CD4-positive, alpha-beta memory T cell (primary cell): Measurements from ENCODE around the gene OGFOD3. TPM values are rescaled to one million over a fixed set of nuclear protein-coding genes. Genes with fewer than 3 reads are reported as not detected.

Experiments
- CTCF ChIA-PET: fragments of 350-600 bp; sonication (Branson Sonifier 250); formaldehyde crosslinking; loops from one replicate; lab custom pipeline; 2021; ENCODE audit warnings: inconsistent platforms; ENCODE audit not compliant: partially characterized antibody; lab: Charles Lee
- POLR2A ChIA-PET: fragments of 350-600 bp; sonication (Branson Sonifier 250); formaldehyde crosslinking; loops from one replicate; lab custom pipeline; 2021; ENCODE audit not compliant: partially characterized antibody; lab: Charles Lee
- DNase-seq, 5 donors: peaks; one replicate each; pipeline versions ENCODE4 v3.0.0 to v3.0.0-alpha.2; 2020 to 2022; ENCODE audit warnings: mixed read lengths in 1 of 5
- H3K27ac ChIP-seq: one replicate; pipeline ENCODE4 v1.7.0; 2013; ENCODE audit warnings: low read depth, low read length
- H3K27me3 ChIP-seq: 2 replicates; pipeline ENCODE4 v1.7.0; 2013; ENCODE audit warnings: mild to moderate bottlenecking, low read length, moderate library complexity; ENCODE audit not compliant: insufficient read depth
- H3K36me3 ChIP-seq: 2 replicates; pipeline ENCODE4 v1.7.0; 2013; ENCODE audit warnings: mild to moderate bottlenecking, low read length, moderate library complexity; ENCODE audit not compliant: insufficient read depth
- H3K4me1 ChIP-seq: 2 replicates; pipeline ENCODE4 v1.7.0; 2013; ENCODE audit warnings: mild to moderate bottlenecking, low read length, moderate library complexity; ENCODE audit not compliant: insufficient read depth
- H3K4me3 ChIP-seq, 2 donors: one replicate each; pipeline ENCODE4 v1.7.0; 2013; ENCODE audit warnings: low read length in 2 of 2, mild to moderate bottlenecking in 1 of 2
- H3K9me3 ChIP-seq, 2 donors: one replicate each; pipeline ENCODE4 v1.7.0; 2013; ENCODE audit warnings: low read length in 2 of 2, control low read depth in 1 of 2; ENCODE audit not compliant: control insufficient read depth in 1 of 2
- H3K27ac Mint-ChIP-seq, 7 donors: one replicate each; pipeline ENCODE4 v1.8.0; 2020 to 2021; ENCODE audit warnings: mixed read lengths in 7 of 7, mild to moderate bottlenecking in 6 of 7, inconsistent platforms in 3 of 7, moderate library complexity in 3 of 7
- H3K27me3 Mint-ChIP-seq, 2 donors: one replicate each; pipeline ENCODE4 v1.8.0; 2020 to 2021; ENCODE audit warnings: mixed read lengths in 2 of 2
- H3K36me3 Mint-ChIP-seq, 2 donors: one replicate each; pipeline ENCODE4 v1.8.0; 2020 to 2021; ENCODE audit warnings: mixed read lengths in 2 of 2, inconsistent platforms in 1 of 2, mild to moderate bottlenecking in 1 of 2
- H3K4me1 Mint-ChIP-seq, 4 donors: one replicate each; pipeline ENCODE4 v1.8.0; 2020 to 2021; ENCODE audit warnings: mixed read lengths in 4 of 4, mild to moderate bottlenecking in 1 of 4
- H3K4me3 Mint-ChIP-seq, 8 donors: one replicate each; pipeline ENCODE4 v1.8.0; 2020 to 2021; ENCODE audit warnings: mixed read lengths in 8 of 8, mild to moderate bottlenecking in 7 of 8, moderate library complexity in 6 of 8, inconsistent platforms in 3 of 8
- H3K9me3 Mint-ChIP-seq, 8 donors: one replicate each; pipeline ENCODE4 v1.8.0; 2020 to 2021; ENCODE audit warnings: mixed read lengths in 8 of 8, mild to moderate bottlenecking in 5 of 8, inconsistent platforms in 3 of 8, moderate library complexity in 1 of 8
- intact Hi-C: fragments of 100-400 bp; cut with micrococcal nuclease; formaldehyde crosslinking; loops from one replicate; pipeline ENCODE4 v1.15.1; 2023
- polyA plus RNA-seq, 2 donors: library from polyadenylated mRNA; unstranded; fragments of 300-500 nt; fragmentation: Illumina TruSeq; gene quantifications; one replicate each; pipeline ENCODE4 v1.2.3, GENCODE V29; 2021
- total RNA-seq, 2 experiments: library from RNA; stranded (reverse); gene quantifications; one replicate each; pipeline ENCODE4 v1.2.3, GENCODE V29; 2021

OGFOD3 gene
- total and polyA plus RNA-seq, 4 experiments from 2014 or later = 23.4 to 36.1 (median 29.5) TPM

DNA sequence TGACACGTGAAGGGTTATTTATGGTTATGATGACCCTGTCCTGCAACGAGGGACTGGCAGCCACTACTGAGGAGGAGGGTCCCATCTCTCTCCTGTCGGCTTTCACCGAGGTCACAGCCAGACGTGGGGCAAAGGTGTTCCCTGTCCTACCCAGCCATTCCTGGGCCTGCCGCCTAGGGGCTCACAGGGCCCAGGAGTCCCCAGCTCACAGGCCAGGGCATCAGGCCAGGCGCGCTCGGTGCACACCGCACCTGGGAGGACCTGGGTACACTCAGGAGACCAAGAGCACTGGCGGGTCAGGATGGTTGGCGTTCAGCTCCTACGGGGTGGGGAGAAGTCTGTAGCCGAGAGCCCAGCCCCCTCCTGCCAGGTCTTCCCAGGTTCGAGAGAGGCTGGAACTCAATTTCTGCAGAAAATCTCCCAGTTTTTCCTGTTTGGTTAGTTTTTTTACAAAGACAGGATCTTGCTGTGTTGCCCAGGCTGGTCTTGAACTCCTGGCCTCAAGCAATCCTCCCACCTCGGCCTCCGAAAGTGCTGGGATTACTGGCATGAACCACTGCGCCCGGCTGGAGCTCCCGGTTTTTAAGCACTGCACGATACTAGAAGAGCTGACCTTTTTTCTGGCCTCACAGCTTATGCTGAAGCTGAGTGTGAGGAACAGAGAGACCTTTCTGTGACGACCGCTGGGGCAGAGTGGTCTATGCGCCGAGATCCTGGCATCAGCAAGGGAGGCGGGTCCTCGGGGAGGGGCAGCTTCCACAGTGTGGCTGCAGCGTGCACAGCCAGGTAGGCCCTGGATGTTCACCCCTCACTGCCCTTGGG, 24.5 kb upstream of the OGFOD3 start:
- H3K27me3 ChIP-seq = no peaks in the 10 kb centered on the region
- CTCF ChIA-PET = interaction anchor here (1.4 kb wide), 1 partner anchor 21 kb away, joined by 5 read pairs; no protein-coding TSS in a partner anchor
- Mint-ChIP-seq H3K4me1 (peaks cover 0 to 27% (median 6%) of the 10 kb centered on the region in 4 donors), H3K4me3 (no peak overlapping the region), H3K36me3 (peaks cover 0 to 12% of the 10 kb centered on the region in 2 donors), H3K27ac (peak overlapping the region in 1 of 7 donors; percentile 48), H3K9me3 (no peaks in the 10 kb centered on the region), H3K27me3 (no peaks in the 10 kb centered on the region)
- peaks cover 19% of the 10 kb centered on the region for H3K4me1 ChIP-seq
- DNase-seq = no peak
- intact Hi-C loops = no loop called here
- no peak overlapping the region for H3K27ac ChIP-seq
- peaks cover 37% of the 10 kb centered on the region for H3K36me3 ChIP-seq
- H3K9me3 ChIP-seq = no peaks in the 10 kb centered on the region
- POLR2A ChIA-PET = interaction anchor here (1.1 to 1.4 kb wide), 2 partner anchors 15 to 24 kb away, joined by 3 read pairs; partner anchors contain the start of gene NARF
- H3K4me3 ChIP-seq = no peak overlapping the region

DNA sequence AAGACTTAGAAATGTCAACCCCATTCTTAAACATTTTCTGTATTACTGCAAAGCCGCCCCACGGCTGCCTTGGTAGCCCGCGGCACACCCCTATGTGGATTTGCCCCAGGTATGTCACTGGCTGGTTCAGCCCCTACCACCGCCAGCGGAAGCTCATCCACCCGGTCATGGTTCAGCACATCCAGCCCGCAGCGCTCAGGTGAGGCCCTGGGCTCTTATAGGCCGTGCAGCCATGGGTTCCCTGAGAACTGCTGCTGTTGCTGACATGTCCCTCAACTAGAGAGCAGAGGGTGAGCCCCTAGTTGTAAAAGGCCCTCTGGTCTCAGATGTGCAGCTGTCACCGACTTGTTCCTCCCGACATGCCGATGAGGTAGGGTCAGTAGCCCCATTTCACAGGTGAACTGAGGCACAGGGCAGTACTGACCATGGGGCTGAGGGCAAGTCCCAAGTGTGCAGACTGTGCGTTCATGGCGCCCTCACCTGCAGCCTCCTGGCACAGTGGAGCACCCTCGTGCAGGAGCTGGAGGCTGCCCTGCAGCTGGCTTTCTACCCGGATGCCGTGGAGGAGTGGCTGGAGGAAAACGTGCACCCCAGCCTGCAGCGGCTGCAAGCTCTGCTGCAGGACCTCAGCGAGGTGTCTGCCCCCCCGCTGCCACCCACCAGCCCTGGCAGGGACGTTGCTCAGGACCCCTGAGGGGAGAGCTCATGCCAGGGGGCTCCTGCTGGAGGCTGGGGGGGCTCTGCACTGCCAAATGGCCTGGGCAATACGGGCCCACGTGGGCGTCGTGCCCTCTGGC, 23.5 kb upstream of the OGFOD3 start:
- no peak overlapping the region for H3K27ac ChIP-seq
- DNase-seq = peak in 1 of 5 donors; percentile 2
- POLR2A ChIA-PET = interaction anchor here (1.1 to 1.4 kb wide), 2 partner anchors 16 to 23 kb away, joined by 3 read pairs; partner anchors contain the start of gene NARF
- Mint-ChIP-seq H3K36me3 (peaks cover 0 to 15% of the 10 kb centered on the region in 2 donors), H3K4me1 (peaks cover 0 to 21% (median 2%) of the 10 kb centered on the region in 4 donors), H3K27ac (no peak overlapping the region), H3K9me3 (no peaks in the 10 kb centered on the region), H3K27me3 (no peaks in the 10 kb centered on the region), H3K4me3 (no peak overlapping the region)
- H3K4me3 ChIP-seq = no peak overlapping the region
- intact Hi-C loops = no loop called here
- no peaks in the 10 kb centered on the region for H3K27me3 ChIP-seq
- H3K4me1 ChIP-seq = peaks cover 15% of the 10 kb centered on the region
- H3K36me3 ChIP-seq = peaks cover 33% of the 10 kb centered on the region
- no peaks in the 10 kb centered on the region for H3K9me3 ChIP-seq
- CTCF ChIA-PET = interaction anchor here (1.4 kb wide), 1 partner anchor 20 kb away, joined by 5 read pairs; no protein-coding TSS in a partner anchor

DNA sequence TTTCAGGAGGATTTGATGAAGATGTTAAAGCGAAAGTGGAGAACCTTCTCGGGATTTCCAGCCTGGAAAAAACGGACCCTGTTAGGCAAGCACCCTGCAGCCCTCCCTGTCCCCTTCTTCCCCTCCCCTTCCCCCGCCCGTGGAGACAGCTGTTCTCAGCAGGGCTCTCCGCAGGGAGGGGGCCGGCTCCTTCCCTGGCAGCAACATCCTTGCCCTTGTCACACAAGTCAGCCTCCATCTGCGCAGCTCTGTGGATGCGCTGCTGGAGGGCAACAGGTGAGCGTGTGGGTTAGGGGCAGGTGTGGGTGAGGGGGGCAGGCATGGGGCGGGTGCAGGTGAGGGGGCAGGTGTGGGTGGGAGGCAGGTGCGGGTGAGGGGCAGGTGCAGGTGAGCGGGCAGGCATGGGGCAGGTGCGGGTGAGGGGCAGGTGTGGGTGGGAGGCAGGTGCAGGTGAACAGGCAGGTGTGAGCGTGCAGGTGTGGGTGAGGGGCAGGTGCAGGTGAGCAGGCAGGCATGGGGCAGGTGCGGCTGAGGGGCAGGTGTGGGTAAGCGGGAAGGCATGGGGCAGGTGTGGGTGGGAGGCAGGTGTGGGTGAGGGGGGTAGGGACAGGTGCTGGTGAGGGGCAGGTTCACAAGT, 22.7 kb upstream of the OGFOD3 start:
- POLR2A ChIA-PET = interaction anchor here (1.4 kb wide), 1 partner anchor 17 kb away, joined by 3 read pairs; the partner anchor contains the start of gene NARF

DNA sequence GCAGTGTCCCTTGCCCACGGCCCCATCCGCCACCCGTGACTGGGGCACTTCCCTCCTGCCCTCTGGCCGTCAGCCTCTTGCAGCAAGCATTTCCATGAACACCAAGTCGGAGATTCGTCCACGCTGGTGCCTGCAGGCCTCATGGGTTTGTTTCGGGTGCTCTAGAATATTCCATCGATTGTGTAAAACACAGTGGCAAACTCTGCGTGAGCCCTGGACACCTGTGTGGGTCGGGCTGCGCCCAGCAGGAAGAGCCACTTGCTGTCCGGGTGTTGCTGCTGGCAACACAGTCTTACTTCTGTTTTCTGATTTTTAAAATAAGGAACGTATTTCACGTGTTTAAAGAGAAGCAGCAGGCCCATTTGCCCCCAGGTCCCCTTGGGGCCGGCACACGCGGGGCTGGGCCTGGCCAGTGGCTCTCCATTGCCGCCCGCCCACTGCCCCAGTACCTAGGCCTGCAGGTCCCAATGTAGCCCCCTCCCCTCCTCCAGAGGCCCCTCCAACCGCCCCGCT, 22.1 kb upstream of the OGFOD3 start:
- Mint-ChIP-seq H3K4me1 (peaks cover 0 to 8% (median under 1%) of the 10 kb centered on the region in 4 donors), H3K36me3 (peaks cover 0 to 15% of the 10 kb centered on the region in 2 donors), H3K27me3 (no peaks in the 10 kb centered on the region), H3K9me3 (no peaks in the 10 kb centered on the region), H3K4me3 (no peak overlapping the region), H3K27ac (peak overlapping the region in 2 of 7 donors; percentile 31 to 57)
- peaks cover 3% of the 10 kb centered on the region for H3K4me1 ChIP-seq
- H3K9me3 ChIP-seq = no peaks in the 10 kb centered on the region
- H3K27ac ChIP-seq = no peak overlapping the region
- no peak for DNase-seq
- POLR2A ChIA-PET = no interaction called here
- peaks cover 31% of the 10 kb centered on the region for H3K36me3 ChIP-seq
- no peaks in the 10 kb centered on the region for H3K27me3 ChIP-seq
- intact Hi-C loops = no loop called here
- no peak overlapping the region for H3K4me3 ChIP-seq
- CTCF ChIA-PET = no interaction called here

More for the DNA sequence above, 22.7 kb upstream of the OGFOD3 start:
- H3K4me1 ChIP-seq = peaks cover 8% of the 10 kb centered on the region
- Mint-ChIP-seq H3K27ac (no peak overlapping the region), H3K9me3 (no peaks in the 10 kb centered on the region), H3K27me3 (no peaks in the 10 kb centered on the region), H3K4me3 (no peak overlapping the region), H3K4me1 (peaks cover 0 to 13% (median 1%) of the 10 kb centered on the region in 4 donors), H3K36me3 (peaks cover 0 to 15% of the 10 kb centered on the region in 2 donors)
- H3K27ac ChIP-seq = no peak overlapping the region
- CTCF ChIA-PET = no interaction called here
- no peaks in the 10 kb centered on the region for H3K27me3 ChIP-seq
- H3K36me3 ChIP-seq = peaks cover 34% of the 10 kb centered on the region
- intact Hi-C loops = no loop called here
- DNase-seq = no peak
- H3K9me3 ChIP-seq = no peaks in the 10 kb centered on the region
- no peak overlapping the region for H3K4me3 ChIP-seq

DNA sequence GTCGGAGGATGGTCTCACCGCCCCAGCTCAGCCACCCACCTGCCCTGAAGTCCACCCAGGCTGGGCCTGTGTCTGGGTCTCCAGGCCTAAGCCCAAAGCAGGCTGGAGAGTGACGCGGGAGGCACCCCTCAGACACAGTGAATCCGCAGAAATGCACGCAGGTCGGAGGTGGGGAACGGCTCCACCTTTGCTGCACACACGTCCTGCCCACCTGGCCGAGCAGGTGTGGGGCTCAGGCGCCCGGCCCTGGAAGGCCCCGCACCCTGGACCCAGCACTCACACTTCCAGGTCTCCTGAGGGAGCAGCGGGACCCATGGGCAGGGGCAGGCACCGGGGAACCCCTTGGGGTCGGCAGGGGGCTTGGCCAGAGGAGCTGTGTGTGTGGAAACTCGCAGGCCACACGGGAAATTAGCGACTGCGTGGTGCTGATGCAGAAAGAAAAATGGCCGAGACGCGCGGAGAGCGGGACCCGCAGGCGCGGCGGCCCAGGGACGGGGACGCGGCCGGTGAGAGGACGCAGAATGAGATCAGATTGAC, 21.5 kb upstream of the OGFOD3 start:
- H3K9me3 Mint-ChIP-seq = no peaks in the 10 kb centered on the region
- intact Hi-C loops = no loop called here
- no peaks in the 10 kb centered on the region for H3K9me3 ChIP-seq
- no peaks in the 10 kb centered on the region for H3K27me3 Mint-ChIP-seq
- DNase-seq = no peak
- H3K36me3 ChIP-seq = peaks cover 30% of the 10 kb centered on the region
- peak overlapping the region in 1 of 7 donors; percentile 29 for H3K27ac Mint-ChIP-seq
- H3K36me3 Mint-ChIP-seq = peaks cover 0 to 15% of the 10 kb centered on the region in 2 donors
- H3K4me1 ChIP-seq = no peaks in the 10 kb centered on the region
- CTCF ChIA-PET = no interaction called here
- H3K27ac ChIP-seq = no peak overlapping the region
- POLR2A ChIA-PET = no interaction called here
- no peaks in the 10 kb centered on the region for H3K27me3 ChIP-seq
- H3K4me3 Mint-ChIP-seq = no peak overlapping the region
- H3K4me1 Mint-ChIP-seq = peaks cover 0 to 11% (median under 1%) of the 10 kb centered on the region in 4 donors
- no peak overlapping the region for H3K4me3 ChIP-seq

DNA sequence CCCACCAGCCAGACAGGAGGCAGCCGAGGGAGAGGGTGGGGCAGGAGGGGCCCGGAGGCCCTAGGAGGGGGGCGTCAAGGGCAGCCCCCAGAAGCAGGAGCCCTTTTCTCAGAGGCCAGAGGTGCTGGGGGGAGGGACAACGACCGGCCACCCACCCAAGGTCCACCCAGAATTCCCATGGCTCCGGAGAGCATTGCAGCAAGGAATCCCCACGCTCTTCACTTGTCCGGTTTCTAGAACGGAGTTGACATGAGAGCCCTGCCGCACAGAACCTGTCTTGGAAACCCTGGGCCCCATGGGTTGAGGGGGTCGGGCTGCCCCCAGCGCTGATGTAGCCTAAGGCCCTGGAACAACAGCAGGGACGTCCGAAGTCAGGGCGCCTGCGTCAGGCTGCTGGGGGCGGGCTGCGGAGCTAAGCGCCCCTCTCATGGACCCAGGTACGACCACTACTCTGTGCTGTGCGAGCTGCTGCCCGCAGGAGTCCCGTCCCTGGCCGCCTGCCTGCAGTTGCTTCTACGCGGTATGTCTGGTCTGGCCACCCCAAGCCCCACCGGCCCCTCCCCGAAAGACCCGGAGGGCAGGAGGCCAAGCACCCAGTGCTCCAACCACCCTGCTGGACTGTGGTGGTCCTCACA, 20.9 kb upstream of the OGFOD3 start:
- Histone ChIP-seq H3K27me3 (no peaks in the 10 kb centered on the region), H3K4me3 (no peak overlapping the region), H3K27ac (no peak overlapping the region), H3K4me1 (peaks cover 3% of the 10 kb centered on the region), H3K9me3 (no peaks in the 10 kb centered on the region), H3K36me3 (peaks cover 26% of the 10 kb centered on the region)
- no peaks in the 10 kb centered on the region for H3K9me3 Mint-ChIP-seq
- DNase-seq = no peak
- peaks cover 0 to 15% of the 10 kb centered on the region in 2 donors for H3K36me3 Mint-ChIP-seq
- no peak overlapping the region for H3K27ac Mint-ChIP-seq
- peaks cover 0 to 14% (median under 1%) of the 10 kb centered on the region in 4 donors for H3K4me1 Mint-ChIP-seq
- POLR2A ChIA-PET = interaction anchor here (1.1 to 1.5 kb wide), 2 partner anchors 10 to 20 kb away, joined by 4 to 8 read pairs; no protein-coding TSS in a partner anchor
- intact Hi-C loops = no loop called here
- H3K4me3 Mint-ChIP-seq = no peak overlapping the region
- CTCF ChIA-PET = no interaction called here
- no peaks in the 10 kb centered on the region for H3K27me3 Mint-ChIP-seq
